H54 (cell line): ENCODE results near the gene WDR81.
A peak's percentile ranks its signal among the peaks of the same experiment; 100 is the strongest.
"Not testable (repeated sequence)": the region's sequence is repeated elsewhere in the genome, so short reads cannot be mapped to it uniquely, and the experiment has no call there.

Experiments
- DNase-seq: peaks from one replicate; pipeline ENCODE4 v3.0.0; 2011; ENCODE audit warnings: low spot score, mixed read lengths; ENCODE audit not compliant: insufficient read length
- FAIRE-seq: peaks from 3 replicates; lab custom pipeline; 2011; peaks lifted over from hg19 to GRCh38; lab: Jason Lieb, UNC
- POLR2A ChIP-seq: IDR thresholded peaks from 2 replicates; pipeline ENCODE4 v1.6.1; 2011; ENCODE audit warnings: low read depth, mild to moderate bottlenecking, low read length

The WDR81 gene

DNA sequence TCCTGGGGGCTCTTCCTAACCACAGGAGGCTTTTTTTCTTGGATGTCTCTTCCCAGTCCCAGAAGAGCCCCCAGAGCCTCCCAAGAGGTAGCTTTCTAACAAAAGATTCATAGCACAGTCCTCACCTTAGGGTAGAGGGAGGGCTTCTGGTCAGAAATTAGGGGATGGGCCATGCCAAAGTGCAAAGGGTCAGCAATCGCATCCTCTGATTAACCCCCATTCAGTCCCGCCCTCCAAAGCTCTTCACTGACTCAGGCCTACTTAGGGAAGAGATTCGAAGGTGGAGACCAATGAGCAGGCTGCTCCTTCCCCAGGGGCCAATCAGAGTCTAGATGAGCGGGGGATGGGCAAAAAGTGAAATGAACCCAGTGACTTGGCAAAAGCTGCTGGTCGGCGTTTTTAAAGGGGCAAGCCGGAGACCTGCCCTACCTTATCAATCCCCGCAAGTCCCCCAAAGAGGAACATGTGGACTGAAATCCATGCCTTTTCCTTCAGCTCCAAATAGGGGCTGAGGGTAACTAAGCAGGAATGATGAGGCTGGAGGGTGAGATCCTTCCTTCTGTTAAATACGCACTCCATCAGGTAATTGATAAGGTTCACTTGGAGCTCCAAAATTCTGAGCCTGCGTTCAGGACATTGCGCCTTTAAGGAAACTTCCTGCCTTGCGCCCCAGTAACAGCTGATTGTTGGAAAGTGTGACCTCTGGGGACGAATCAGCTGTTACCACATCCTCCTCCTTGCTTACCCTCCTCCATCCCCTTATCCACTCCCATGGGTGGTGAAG, 7.4 kb upstream of the WDR81 start:
- TF ChIP-seq POLR2A = peak; percentile 24; the same call in 1 of the 2 replicates
- DNase-seq (peak; percentile 97), FAIRE-seq (peak; percentile 71)

GRCh38 chr17:1718362-1719165, 5.9 kb upstream of the WDR81 start:
- FAIRE-seq (no peak), DNase-seq (no peak)
- no peak for TF ChIP-seq POLR2A

DNA sequence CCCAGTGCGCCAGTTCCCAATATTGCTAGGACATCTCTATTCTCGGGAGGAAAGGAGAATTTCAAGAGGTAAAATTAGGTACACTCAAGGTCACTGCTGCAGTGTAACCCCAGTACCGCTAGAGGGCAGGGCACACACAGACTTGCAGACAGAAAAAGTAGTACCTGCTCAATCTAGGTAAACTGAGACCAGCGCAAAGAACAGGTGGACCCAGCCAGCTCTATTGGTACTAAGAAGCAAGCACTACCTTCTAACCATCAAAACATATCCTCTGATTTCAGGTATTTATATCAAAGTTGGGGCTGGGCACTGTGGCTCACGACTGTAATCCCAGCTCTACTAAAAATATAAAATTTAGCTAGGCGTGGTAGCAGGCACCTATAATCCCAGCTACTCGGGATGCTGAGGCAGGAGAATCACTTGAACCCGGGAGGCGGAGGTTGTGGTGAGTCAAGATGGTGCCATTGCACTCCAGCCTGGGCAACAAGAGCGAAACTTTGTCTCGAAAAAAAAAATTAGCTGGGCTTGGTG, 3.6 kb upstream of the WDR81 start:
- TF ChIP-seq POLR2A = no peak
- FAIRE-seq = no peak
- DNase-seq = no peak

GRCh38 chr17:1722022-1722421, 2.5 kb upstream of the WDR81 start:
- DNase-seq, FAIRE-seq: not testable (repeated sequence)

DNA sequence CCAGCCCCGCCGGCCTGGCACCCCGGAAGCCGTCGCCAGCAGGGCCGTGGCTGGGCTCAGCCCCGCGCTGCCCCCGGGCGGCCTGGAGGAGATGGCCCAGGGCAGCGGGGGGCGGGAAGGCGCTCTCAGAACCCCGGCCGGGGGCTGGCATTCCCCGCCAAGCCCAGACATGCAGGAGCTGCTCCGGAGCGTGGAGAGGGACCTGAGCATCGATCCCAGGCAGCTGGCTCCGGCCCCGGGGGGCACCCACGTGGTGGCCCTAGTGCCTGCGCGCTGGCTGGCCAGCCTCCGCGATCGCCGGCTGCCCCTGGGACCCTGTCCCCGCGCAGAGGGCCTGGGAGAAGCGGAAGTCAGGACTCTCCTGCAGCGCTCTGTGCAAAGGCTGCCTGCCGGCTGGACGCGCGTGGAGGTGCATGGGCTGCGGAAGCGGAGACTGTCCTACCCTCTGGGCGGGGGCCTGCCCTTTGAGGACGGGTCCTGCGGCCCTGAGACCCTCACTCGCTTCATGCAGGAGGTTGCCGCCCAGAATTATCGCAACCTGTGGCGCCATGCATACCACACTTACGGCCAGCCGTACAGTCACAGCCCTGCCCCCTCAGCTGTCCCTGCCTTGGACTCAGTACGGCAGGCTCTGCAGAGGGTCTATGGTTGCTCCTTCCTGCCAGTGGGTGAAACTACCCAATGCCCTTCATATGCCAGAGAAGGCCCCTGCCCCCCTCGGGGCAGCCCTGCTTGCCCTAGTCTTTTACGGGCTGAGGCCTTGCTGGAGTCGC, 551 bp downstream of the WDR81 start:
- TF ChIP-seq POLR2A = no peak
- DNase-seq (no peak), FAIRE-seq (no peak)

GRCh38 chr17:1725642-1726511, 1.4 kb downstream of the WDR81 start:
- TF ChIP-seq POLR2A = no peak
- DNase-seq (no peak), FAIRE-seq (no peak)

GRCh38 chr17:1726626-1727257, 2.2 kb downstream of the WDR81 start:
- no peak for TF ChIP-seq POLR2A
- FAIRE-seq (no peak), DNase-seq (no peak)

DNA sequence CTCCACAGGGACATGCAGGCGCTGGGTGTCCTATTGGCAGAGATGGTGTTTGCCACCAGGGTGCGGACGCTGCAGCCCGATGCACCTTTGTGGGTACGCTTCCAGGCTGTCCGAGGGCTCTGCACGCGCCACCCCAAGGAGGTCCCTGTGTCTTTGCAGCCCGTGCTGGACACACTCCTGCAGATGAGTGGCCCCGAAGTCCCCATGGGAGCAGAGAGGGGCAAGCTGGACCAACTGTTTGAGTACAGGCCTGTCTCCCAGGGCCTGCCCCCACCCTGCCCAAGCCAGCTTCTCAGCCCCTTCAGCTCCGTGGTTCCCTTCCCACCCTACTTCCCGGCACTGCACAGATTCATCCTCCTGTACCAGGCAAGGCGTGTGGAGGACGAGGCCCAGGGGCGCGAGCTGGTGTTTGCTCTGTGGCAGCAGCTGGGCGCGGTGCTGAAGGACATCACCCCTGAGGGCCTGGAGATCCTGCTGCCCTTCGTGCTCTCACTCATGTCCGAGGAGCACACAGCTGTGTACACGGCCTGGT, 2.8 kb downstream of the WDR81 start:
- no peak for DNase-seq
- FAIRE-seq = no peak
- no peak for TF ChIP-seq POLR2A

GRCh38 chr17:1727876-1728630, 3.5 kb downstream of the WDR81 start:
- TF ChIP-seq POLR2A = no peak
- no peak for DNase-seq
- FAIRE-seq = no peak

DNA sequence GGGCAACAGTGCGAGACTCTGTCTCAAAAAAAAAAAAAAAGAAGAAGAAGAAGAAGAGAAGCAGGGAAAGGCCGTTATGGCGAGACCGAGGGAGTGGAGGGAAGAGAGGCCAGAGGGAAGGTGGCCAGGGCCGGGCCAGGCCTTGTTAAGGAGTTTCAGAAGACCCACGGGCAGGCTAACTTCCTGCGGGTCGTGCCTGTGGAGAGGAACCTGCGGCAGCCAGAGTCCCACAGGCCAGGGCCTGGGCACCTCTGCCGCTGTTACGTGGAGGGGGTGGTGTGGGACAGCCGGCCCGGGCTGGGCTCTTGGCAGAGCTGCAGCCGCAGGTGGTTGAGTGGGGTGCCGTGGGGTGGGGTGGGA, 5.4 kb downstream of the WDR81 start:
- no peak for DNase-seq
- no peak for FAIRE-seq
- no peak for TF ChIP-seq POLR2A

DNA sequence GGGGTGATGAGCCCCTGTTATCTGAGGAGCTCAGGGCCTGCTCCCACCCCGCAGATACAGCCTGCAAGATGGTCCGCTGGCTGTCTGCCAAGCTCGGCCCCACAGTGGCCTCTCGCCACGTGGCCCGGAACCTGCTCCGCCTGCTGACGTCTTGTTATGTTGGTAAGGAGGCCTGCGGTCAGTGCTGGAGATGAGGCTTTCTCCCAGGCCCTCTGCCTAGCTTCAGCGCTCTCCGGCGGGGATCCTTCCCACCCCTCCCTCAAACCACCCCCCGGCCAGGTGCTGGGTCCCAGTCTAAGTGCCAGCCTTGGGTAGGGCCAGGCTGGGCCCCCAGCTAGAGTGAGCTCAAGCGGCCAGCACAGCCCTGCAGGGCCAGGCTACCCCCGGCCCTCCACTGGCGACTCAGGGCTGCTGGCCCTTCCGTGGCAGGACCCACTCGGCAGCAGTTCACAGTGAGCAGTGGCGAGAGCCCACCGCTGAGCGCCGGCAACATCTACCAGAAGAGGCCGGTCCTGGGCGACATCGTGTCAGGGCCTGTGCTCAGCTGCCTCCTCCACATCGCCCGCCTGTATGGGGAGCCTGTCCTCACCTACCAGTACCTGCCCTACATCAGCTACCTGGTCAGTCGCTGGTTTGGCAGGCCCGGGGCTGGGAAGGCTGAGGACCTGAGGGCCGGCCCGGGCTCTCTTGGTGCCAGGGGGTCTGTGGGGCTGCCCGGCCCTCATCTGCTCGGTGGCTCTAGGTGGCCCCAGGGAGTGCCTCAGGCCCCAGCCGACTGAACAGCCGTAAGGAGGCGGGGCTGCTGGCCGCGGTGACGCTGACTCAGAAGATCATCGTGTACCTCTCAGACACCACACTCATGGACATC, 6.1 kb downstream of the WDR81 start:
- peak; percentile 88 for FAIRE-seq
- TF ChIP-seq POLR2A = no peak
- peak; percentile 92 for DNase-seq
